ENCODE data around the gene KANK4.

The KANK4 gene

GRCh38 chr1:62336638-62336994 is 17.4 kb upstream of the KANK4 start:
- ChIA-PET POLR2A (no interaction called here), CTCF (interaction anchor here (0.9 kb wide), 1 partner anchor 54 kb away, joined by 5 read pairs; no protein-coding TSS in a partner anchor)
- TF ChIP-seq SP1 (IDR thresholded peaks at IDR 0.05), result no peak
- no peak for TF ChIP-seq NFRKB (IDR thresholded peaks at IDR 0.05)
- TF ChIP-seq FOXM1 (IDR thresholded peaks at IDR 0.05; ENCODE audit: borderline replicate concordance), result no peak
- no peak for TF ChIP-seq BHLHE40 (IDR thresholded peaks at IDR 0.05; ENCODE audit: borderline replicate concordance)
- DNase-seq (ENCODE audit: extremely low spot score), result no peak

- no peak for DNase-seq (ENCODE audit: extremely low spot score)
- POLR2A ChIA-PET, result no interaction called here
- CTCF ChIA-PET, result interaction anchor here (0.6 kb wide), 2 partner anchors 93 to 159 kb away, joined by 3 to 5 read pairs; no protein-coding TSS in a partner anchor
- TF ChIP-seq HDGF (IDR thresholded peaks at IDR 0.05; ENCODE audit: borderline replicate concordance), result no peak
- no peak for TF ChIP-seq PKNOX1 (IDR thresholded peaks at IDR 0.05)
- no peak for TF ChIP-seq FOXM1 (IDR thresholded peaks at IDR 0.05; ENCODE audit: borderline replicate concordance)
- TF ChIP-seq TARDBP (IDR thresholded peaks at IDR 0.05), result no peak
- TF ChIP-seq ARNT (IDR thresholded peaks at IDR 0.05), result no peak
- TF ChIP-seq ZNF384 (IDR thresholded peaks at IDR 0.05), result no peak
- TF ChIP-seq ELF4 (IDR thresholded peaks at IDR 0.05), result no peak
- no peak for TF ChIP-seq LEF1 (IDR thresholded peaks at IDR 0.05; ENCODE audit: borderline replicate concordance)
- TF ChIP-seq NFRKB (IDR thresholded peaks at IDR 0.05), result no peak
Observed at GRCh38 chr1:62335656-62336055, 16.4 kb upstream of the KANK4 start.

GRCh38 chr1:62334434-62334985 is 15.3 kb upstream of the KANK4 start:
- TF ChIP-seq ELF4 (IDR thresholded peaks at IDR 0.05) (no peak), ZNF384 (IDR thresholded peaks at IDR 0.05) (no peak), FOXK2 (IDR thresholded peaks at IDR 0.05) (no peak)
- ChIA-PET CTCF (interaction anchor here (0.6 to 0.7 kb wide), 2 partner anchors 71 to 81 kb away, joined by 3 to 4 read pairs; no protein-coding TSS in a partner anchor), POLR2A (no interaction called here)
- DNase-seq (ENCODE audit: extremely low spot score), result no peak

GRCh38 chr1:62333441-62333840 is 14.2 kb upstream of the KANK4 start:
- ChIA-PET POLR2A (no interaction called here), CTCF (no interaction called here)
- no peak for DNase-seq (ENCODE audit: extremely low spot score)
- TF ChIP-seq SUZ12 (IDR thresholded peaks at IDR 0.05) (no peak), LEF1 (IDR thresholded peaks at IDR 0.05; ENCODE audit: borderline replicate concordance) (no peak), FOXM1 (IDR thresholded peaks at IDR 0.05; ENCODE audit: borderline replicate concordance) (no peak), NFRKB (IDR thresholded peaks at IDR 0.05) (no peak), L3MBTL2 (conservative IDR thresholded peaks at IDR 0.05) (no peak), ARNT (IDR thresholded peaks at IDR 0.05) (no peak)

GRCh38 chr1:62327360-62328055 is 8.3 kb upstream of the KANK4 start:
- CTCF ChIA-PET, result no interaction called here
- DNase-seq (ENCODE audit: extremely low spot score), result no peak
- POLR2A ChIA-PET, result no interaction called here
- TF ChIP-seq BHLHE40 (IDR thresholded peaks at IDR 0.05; ENCODE audit: borderline replicate concordance) (no peak), LEF1 (IDR thresholded peaks at IDR 0.05; ENCODE audit: borderline replicate concordance) (no peak), CTBP1 (IDR thresholded peaks at IDR 0.05; ENCODE audit: borderline replicate concordance) (no peak), HDGF (IDR thresholded peaks at IDR 0.05; ENCODE audit: borderline replicate concordance) (no peak), TARDBP (IDR thresholded peaks at IDR 0.05) (no peak)

GRCh38 chr1:62325681-62326080 is 6.4 kb upstream of the KANK4 start:
- no peak for DNase-seq (ENCODE audit: extremely low spot score)
- CTCF ChIA-PET, result no interaction called here
- POLR2A ChIA-PET, result no interaction called here
- no peak for TF ChIP-seq SP1 (IDR thresholded peaks at IDR 0.05)
- no peak for TF ChIP-seq CTBP1 (IDR thresholded peaks at IDR 0.05; ENCODE audit: borderline replicate concordance)
- TF ChIP-seq HDGF (IDR thresholded peaks at IDR 0.05; ENCODE audit: borderline replicate concordance), result no peak
- TF ChIP-seq ELF4 (IDR thresholded peaks at IDR 0.05), result no peak
- TF ChIP-seq FOXA1 (IDR thresholded peaks at IDR 0.05), result no peak
- TF ChIP-seq L3MBTL2 (conservative IDR thresholded peaks at IDR 0.05), result no peak
- TF ChIP-seq TARDBP (IDR thresholded peaks at IDR 0.05), result no peak
- no peak for TF ChIP-seq FOXK2 (IDR thresholded peaks at IDR 0.05)
- no peak for TF ChIP-seq ZNF384 (IDR thresholded peaks at IDR 0.05)
- no peak for TF ChIP-seq LEF1 (IDR thresholded peaks at IDR 0.05; ENCODE audit: borderline replicate concordance)
- TF ChIP-seq NFRKB (IDR thresholded peaks at IDR 0.05), result no peak

GRCh38 chr1:62325081-62325480 is 5.8 kb upstream of the KANK4 start:
- TF ChIP-seq TARDBP (IDR thresholded peaks at IDR 0.05) (no peak), FOXK2 (IDR thresholded peaks at IDR 0.05) (no peak), LEF1 (IDR thresholded peaks at IDR 0.05; ENCODE audit: borderline replicate concordance) (no peak), SUZ12 (IDR thresholded peaks at IDR 0.05) (no peak), PKNOX1 (IDR thresholded peaks at IDR 0.05) (no peak), L3MBTL2 (conservative IDR thresholded peaks at IDR 0.05) (no peak), FOXA1 (IDR thresholded peaks at IDR 0.05) (no peak), SP1 (IDR thresholded peaks at IDR 0.05) (no peak)
- POLR2A ChIA-PET, result no interaction called here
- CTCF ChIA-PET, result no interaction called here
- DNase-seq (ENCODE audit: extremely low spot score), result no peak

All from HEK293T (cell line).